Esophagus squamous epithelium (tissue), 4 donors: ENCODE results near the gene MBOAT2.

ENCODE experiments used
- CTCF ChIP-seq, 6 experiments: fragments of 450-650 bp in 4 of 6; fragments of 200-600 bp in 2 of 6; sonication (generic) in 2 of 6; IDR thresholded peaks; one replicate each; pipeline ENCODE4 v1.5.1; 2016 to 2019; ENCODE audit warnings: antibody characterized with exemption in 6 of 6, mild to moderate bottlenecking in 4 of 6, moderate library complexity in 4 of 6
- POLR2A ChIP-seq, 4 donors: fragments of 450-650 bp; IDR thresholded peaks; one replicate each; pipeline ENCODE4 v1.6.1; 2017; ENCODE audit warnings: antibody characterized with exemption in 4 of 4, mild to moderate bottlenecking in 4 of 4, moderate library complexity in 3 of 4

GRCh38 chr2:9031246-9031645, 27.8 kb upstream of the MBOAT2 start:
- no peak for TF ChIP-seq CTCF (IDR thresholded peaks at IDR 0.05)
- no peak for TF ChIP-seq POLR2A (IDR thresholded peaks at IDR 0.05)
